GM19239 (cell line): ENCODE data around the gene LPAR5.

Experiments
- DNase-seq: peaks from one replicate; pipeline ENCODE4 v3.0.0; 2011; ENCODE audit warnings: low spot score; ENCODE audit not compliant: insufficient read length
- FAIRE-seq: peaks from 2 replicates; lab custom pipeline; 2011; peaks lifted over from hg19 to GRCh38; lab: Jason Lieb, UNC

LPAR5 gene

DNA sequence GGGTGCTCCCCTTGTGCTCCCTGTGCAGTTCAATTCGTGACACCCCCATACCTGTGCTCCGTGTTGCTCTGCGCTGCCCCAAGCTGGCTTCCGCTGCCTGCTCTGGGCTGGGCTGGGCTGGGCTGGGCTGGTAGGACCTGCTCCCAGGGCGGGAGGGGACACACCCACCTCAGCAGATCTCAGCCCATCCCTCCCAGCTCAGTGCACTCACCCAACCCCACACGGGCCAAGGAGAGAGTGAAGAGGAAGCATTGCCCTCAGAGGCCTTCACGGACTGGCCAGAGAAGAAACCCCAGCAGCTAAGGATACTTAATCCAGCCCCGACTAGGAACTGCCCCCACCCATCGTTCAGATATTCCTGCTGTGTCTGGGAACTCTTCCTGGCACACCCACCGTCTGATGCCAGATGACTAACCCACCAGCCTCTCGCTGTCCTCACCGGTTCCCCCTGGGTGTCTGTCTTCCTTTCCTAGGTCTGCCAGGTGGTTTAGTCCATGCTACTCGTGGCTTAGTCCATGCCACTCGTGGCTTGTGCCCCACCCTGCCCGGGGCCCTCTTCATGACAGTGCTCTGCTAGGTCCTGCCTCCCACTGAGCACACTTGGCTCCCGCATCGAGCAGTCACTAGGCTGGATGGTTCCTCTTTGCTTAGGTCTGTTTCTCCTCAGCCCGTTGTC, at the start of gene LPAR5:
TSS of gene LPAR5 (minus strand) at position 104 of the 676 bp plus-strand sequence. CDS start 14,711 bp downstream, outside the sequence.
- FAIRE-seq (peak; percentile 85), DNase-seq (no peak)

DNA sequence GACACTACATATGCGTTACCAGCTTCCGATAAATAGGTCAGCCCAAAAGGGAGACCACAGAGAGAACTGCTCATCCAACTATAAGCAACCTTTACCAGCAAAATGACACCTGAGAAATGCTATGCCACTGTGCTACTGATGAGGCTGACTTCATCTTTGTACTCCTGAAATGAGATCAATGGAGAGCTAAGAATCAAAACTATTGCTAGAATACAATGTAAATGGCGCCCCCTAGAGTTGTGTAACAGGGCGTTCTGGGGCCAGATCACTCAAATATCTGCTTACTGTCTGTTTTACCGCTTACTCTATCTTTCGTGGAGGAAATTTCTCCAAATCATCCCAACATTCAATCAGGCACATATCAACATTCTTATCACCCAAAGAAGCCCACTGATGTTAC, 48.9 kb upstream of the LPAR5 start:
- peak; percentile 51 for FAIRE-seq
- no peak for DNase-seq

DNA sequence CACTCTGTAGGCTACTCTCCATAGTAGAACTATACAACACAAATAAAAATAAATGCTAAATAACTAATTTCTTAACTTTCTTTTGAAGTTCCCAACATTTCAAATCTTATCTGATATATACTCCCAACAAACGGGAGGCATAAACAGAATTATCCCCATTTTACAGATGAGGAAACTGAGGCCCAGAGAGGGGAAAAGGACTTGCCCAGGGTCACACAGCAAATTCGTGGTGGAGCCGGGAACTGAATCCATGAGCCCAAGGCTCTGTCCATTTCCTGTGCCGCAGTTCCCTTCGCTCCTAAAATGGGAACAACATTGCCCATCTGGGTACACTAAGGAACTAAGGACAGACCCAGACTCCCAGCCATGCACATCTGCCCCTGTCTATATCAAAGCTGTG, 41.2 kb upstream of the LPAR5 start:
- no peak for FAIRE-seq
- no peak for DNase-seq

DNA sequence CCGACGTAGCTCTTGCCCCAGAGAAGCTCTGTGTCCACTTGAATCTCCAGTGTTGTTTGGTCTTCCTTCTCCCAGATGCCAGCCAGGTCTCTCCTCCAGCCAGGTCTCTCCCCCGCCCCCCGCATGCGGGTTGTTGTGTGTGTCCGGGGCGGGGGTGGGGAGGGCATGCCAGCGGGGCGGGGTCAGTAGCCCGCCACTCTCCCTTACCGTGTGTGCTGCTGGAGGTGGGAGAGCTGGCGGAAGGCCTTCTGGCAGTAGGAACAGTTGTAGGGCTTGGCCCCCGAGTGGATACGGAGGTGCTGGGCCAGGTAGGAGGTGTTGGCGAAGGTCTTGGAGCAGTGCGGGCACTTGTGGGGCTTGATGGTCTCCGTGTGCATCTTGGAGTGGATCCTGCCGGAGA, 36.4 kb upstream of the LPAR5 start:
- DNase-seq (no peak), FAIRE-seq (no peak)

DNA sequence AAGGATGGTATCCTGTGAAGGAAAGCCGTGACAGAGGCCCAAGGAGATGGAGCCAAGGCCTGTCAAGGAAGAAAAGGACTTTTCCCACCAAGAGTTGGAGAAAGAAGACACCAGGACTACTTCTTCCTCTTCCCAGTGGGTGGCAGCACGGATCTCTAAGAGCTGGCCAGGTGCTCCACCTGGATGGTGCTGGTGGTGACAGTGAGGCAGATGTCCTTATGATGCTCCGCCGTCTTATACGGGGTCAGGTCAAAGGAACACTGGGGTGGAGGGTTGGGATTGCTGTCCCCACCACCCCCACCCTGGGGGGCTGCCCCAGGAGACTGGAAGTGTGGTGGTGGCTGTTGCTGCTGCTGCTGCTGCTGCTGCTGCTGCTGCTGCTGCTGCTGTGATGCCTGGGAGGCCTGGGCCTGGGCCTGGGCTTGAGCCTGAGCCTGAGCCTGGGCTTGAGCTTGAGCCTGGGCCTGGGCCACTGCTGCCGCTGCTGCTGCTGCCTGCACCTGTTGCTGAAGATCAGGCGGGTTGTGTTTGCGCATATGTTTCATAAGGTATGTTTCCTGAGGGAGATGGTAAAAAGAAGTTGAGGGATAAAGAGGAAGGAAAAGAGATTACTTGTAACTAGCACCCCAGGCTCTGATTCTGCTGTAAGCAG, 31.9 kb upstream of the LPAR5 start:
- FAIRE-seq (no peak), DNase-seq (no peak)

DNA sequence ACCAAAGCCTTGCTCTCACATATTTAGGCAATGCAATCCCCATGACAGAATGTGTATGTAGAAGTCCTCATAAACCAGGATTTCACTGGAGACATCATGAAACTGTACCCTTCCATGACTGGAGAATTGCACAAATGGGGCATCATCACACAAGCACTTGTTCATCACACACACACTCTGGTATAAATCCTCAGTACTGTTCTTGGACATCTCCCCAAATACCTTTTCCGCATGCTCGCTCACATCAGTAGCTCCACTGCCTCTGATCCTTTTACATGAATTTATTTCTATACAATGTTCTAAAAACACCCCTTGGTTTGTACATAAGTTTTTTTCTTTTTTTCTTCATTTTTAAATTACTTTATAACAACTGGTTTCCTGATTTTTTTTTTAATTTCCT, 30.5 kb upstream of the LPAR5 start:
- no peak for FAIRE-seq
- DNase-seq = no peak

DNA sequence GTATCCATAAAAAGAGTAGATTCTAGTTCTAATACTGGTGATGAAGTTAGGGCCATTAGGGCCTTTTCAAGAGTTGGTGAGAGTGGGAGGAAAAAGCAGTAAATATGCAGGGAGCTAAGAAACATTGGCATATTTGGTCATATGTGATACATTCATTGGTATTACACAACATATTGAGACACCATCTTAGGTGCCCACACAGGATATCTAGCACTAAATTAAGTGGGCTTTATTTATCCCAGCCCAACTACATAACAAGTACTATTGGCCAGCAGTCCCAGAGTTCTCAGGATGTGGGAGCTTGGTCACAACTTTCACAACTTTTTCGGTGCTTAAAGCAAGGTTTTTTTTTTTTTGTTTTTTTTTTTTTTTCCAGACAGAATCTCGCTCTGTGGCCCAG, 29.1 kb upstream of the LPAR5 start:
- no peak for DNase-seq
- FAIRE-seq = no peak

DNA sequence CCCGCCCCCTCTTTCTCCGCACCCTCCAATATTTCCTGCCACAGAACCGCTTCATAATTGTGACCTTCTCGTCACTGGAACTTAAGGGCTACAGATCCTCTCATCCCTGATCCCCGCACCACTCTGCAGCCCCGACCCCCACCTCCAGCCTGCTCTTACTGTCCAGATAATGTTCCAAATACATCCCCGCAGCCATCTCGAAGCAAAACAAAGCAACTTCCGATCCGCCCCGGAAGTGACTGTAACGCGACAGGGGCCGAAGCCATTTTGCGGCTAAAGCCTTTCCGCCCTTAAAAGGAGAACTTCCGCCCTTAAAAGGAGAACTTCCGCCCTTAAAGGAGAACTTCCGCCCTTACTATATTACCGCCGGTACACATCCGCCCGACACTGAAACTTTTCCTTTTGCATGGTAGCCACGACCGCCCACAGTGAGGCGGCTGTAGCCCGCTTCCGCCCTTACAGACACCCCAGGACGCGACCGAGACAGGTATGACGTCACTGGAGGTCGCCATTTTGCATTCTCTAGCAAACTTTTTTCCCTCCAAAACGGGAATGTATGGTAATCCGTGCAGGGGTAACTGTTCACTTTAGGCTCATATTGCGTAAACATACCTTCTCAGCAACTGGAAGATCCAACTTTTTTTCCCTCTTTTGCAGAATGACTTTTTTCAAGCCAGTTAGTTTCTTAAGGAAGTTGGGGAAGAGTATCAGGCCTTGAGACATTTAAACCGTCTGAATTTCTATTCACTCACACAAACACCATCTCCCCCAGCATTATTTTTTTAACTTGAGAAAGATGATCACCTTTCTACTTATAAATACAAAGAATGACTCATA, 27.4 kb upstream of the LPAR5 start, which contains the start of gene ING4:
TSS of gene ING4 (minus strand) at position 214 of the 837 bp plus-strand sequence. CDS start at position 196, 18 bp downstream.
- FAIRE-seq = peak; percentile 99
- DNase-seq = peak; percentile 97

DNA sequence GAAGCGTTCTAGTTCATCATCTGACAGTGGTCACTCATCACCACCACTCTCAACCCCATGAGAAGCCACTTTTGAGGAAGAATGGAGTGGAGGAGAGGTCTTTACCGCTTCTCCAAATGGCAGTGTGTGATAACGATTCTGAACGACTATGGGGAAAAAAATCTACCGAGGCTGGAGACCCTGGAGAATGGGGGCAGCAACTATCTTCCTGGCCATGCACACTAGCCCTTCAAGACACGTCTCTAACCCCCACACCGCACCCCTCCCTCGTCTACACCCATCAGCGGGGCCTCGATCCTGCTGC, 26.8 kb upstream of the LPAR5 start:
- DNase-seq (no peak), FAIRE-seq (no peak)

DNA sequence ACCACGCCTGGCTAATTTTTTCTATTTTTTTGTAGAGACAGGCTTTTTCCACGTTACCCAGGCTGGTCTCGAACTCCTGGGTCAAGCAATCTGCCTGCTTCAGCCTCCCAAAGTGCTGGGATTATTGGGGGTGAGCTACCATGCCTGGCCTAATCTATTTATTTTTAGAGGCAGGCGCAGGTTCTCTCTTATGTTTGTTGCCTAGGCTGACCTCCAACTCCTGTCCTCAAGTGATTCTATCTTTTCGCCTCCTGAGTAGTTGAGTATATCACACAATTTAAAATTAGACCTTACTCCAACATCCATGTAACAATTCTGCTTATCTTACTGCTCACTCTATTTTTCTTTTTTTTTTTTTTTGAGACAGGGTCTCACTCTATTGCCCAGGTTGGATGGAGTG, 18.2 kb upstream of the LPAR5 start:
- DNase-seq = no peak
- FAIRE-seq = no peak

DNA sequence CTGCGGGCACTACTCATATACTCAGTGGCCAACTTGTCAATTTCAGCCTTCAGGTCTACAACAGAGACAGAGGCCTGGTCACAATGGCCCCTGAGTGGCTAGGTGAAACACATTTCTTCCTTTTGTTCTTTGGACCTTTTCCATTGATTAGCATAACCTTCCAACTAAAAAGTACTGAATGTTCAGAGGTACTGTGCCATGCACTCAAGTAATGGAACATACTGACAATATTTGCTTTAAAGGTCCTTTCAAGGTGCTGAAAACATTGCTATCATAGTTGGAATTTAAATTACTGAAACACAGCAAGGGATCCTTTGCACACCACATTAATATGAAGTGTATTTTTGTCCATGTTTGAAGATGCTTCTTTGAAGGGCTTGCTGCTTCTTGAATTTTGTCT, 17.6 kb upstream of the LPAR5 start:
- FAIRE-seq = no peak
- DNase-seq = no peak

DNA sequence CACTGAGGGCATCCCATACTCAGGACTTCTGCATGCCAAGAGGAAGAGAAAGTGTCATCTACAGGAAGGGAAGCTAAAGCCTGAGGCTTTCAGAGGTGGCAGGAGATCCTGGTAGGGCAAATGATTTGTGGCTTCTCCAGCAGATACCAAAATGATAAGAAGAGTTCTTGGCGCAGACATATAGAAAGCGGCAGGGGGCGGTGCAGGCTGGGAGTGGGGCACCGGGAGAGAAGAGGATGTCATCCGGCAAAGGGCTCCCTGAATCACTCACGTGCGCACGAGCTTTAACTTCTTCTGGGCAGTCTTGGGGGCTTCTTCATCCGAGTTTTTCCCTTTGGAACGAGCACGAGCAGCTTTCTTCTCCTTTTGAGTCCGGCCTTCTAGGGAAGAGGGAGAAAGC, 16.6 kb upstream of the LPAR5 start:
- FAIRE-seq (no peak), DNase-seq (no peak)

DNA sequence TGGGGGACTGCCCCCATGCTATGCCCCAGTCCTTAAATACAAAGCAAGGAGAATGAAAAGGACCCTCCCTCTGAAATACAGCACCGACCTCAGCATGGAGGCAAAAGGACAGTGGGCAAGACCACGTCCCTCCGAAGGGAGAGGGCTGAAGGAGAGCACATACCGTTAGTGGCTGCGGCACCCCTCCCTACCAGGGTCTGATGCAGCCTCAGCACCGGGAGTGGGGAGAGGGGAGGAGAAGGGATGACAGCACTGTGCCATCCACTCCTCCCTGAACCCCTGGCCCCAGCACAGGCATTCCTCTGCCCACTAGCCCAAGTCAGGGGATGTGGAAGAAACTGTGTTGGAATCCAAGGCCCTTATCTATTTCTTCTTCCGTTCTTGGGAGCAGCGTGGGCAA, 15.1 kb upstream of the LPAR5 start:
- DNase-seq = no peak
- no peak for FAIRE-seq

DNA sequence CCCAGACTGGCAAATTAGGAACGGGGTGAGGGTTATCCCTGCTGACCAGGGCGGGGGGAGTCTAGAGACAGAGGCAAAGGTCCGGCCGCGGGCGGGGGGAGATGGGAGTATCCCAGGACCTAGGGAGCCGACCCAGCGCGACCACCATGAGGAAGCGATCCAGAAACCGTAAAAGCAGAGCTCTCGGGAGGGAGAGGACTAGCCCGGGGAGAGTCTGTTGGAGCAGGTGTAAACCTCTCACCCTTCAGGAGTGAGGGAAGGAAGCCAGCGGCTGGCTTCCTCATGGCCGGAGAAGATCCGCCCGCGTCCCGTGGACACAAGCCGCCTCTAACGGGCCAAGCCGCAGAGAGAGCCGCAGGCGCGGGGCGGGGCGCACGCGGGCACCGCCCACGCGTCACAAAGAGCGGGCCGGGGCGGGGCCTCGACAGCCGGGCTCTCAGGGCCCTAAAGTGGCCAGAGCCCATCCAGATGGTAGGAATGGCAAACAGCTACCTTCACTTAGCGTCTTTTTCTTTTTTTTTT, 11.4 kb upstream of the LPAR5 start, which contains the start of gene ACRBP:
TSS of gene ACRBP (minus strand) at position 350 of the 522 bp plus-strand sequence. CDS start at position 284, 66 bp downstream.
- FAIRE-seq (peak; percentile 64), DNase-seq (peak; percentile 74)

DNA sequence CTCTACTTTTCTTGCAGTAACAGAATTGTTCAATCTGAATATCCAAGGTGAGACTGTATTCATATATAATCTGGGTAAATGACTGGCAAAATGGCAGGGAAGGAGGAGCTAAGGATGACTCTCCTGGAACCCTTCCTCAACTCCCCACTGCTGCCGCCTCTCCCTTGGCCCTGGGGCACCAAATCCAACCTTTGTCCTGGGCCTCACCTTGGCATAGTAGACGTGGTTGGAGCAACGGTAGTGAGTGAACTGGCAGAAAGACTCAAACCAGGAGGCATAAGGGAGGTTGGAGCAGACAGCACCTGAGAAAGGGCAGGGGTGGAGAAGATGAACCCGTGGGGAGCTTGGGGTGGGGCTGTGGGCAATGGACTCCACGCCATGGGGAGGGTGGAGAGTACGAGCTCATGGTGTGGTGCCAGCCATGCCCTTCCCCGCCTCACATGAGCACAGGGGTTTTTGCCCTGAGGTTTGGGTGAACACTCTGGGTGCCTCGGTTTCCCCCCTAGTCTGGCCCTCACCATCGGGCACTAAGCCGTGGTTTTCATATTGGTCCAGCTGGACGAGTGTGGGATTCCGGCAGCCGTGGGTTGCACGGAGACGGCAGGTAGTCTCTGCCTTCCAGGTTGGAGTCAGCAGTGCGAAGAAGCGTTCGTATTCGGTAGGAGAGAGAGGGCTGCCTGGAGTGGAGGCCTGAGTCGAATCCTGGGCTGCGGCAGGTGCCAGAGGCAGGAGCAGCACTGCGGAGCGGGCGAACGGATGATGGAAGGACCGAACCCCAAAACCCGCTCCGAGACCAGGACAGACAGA, 10.7 kb upstream of the LPAR5 start:
- DNase-seq (no peak), FAIRE-seq (no peak)

DNA sequence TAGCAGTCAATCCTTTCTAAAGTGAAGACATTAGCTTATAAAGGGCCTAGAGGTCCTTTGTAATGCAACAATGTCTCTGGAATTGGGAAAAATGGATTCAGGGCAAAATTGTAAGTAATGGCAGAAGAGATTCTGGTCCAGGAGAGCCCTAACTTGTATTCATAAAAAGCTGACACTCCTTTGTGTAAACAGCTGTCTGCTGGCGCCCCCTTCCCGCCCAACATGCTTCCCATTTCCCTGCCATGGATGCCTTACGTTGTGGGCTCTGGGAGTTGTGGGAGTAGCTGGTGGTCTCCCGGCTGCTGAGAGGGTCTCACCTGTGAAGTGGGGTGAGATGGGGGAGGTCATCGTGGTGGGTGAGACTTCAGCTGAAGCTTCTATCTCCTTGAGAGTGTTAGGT, 9.1 kb upstream of the LPAR5 start:
- FAIRE-seq (no peak), DNase-seq (no peak)

DNA sequence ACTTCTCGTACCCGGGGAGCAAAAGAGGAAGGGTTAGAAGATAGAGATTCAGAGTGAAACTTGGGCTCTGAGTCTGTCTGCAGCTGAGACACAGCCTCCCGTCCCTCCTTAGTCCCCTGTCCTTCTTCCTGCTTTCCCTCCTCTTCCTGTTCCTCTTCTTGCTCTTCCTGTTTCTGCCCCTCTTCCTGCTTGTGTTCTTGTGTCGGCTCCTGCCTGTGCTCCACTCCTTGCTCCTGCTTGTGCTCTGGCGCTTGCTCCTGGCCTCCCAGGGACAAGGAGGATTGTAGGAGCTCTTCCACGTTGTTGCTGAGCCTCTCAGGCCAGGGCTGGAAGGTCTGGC, 8.5 kb upstream of the LPAR5 start:
- FAIRE-seq (peak; percentile 73), DNase-seq (no peak)

DNA sequence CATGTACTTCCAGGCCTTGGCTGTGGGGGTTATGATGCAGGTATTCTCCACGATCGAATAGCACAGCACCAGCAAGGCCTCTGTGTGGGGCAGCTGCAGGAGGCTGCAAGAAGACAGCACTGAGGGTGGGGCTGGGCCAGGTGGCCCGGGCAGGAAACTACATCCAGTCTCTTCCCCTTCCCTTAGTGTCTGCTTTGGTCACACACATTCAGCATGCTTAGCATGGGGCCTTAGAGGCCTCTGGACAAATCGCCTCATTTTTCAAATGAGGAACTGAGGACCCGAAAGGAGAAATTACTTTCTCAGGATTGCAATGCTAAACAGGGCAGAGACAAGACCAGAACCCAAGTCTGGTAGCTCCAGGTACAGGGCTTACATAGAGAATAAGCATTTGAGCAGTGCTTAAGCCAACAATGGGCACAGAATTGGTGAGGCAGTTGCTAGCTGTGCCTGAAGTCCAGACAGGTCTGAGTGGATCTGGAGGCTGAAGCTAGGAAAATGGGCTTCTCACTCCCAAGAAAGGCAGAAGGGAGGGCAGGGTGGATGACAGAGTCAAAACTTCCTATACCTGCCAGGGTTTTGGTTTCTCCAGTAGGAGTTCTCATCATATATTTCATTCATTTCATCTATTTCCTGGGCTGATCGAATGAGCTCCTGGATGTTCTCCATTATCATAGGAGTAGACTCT, 8.0 kb upstream of the LPAR5 start:
- no peak for FAIRE-seq
- DNase-seq = no peak

DNA sequence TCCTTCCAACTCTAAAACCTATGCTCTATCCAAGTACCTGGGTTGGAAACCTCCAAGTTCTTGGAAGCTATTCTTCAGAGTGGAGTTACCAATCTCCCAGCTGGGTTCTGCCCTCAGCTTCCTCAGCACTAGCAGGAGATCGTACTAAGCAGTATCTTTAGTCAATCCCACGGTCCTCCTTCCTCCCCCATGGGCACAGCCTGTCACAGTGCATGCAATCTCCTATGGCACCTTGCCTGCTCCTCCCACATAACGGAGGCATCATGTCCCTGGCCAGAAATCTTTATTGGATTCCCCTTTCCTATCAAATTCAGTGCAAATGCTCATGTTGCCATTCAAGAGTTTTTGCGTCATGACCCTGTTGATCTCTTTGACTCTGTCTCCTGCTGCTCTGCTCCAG, 5.4 kb upstream of the LPAR5 start:
- no peak for DNase-seq
- FAIRE-seq = no peak

DNA sequence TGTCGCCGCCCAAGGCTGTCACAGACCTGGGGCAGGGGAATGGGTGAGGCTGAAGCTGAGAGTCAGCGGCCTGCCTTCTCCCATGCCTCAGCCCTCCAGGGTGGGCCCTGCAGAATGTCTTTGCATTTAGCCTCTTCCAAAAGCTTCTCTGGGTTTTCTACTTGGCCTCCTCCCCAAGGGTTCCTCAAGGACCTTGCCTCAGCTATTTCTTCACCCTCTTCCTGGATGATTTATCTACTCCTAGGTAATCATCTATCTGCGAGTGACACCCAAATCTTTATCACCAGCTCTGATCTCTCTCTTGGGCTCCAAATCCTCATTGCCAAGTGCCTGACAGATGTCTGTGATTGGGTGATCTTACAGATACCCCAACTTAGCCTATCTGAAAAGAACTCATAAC, 4.7 kb upstream of the LPAR5 start:
- DNase-seq (no peak), FAIRE-seq (no peak)
